PFSK-1 (cell line): ENCODE measurements around the gene UGCG.

Source experiments
- FOXP2 ChIP-seq: optimal IDR thresholded peaks from 2 replicates; pipeline ENCODE3; 2011; ENCODE audit warnings: borderline replicate concordance, control low read depth, inconsistent platforms; ENCODE audit not compliant: insufficient read depth; ENCODE audit errors: extremely low read length, extremely low read depth
- POLR2AphosphoS5 ChIP-seq: IDR thresholded peaks from 2 replicates; pipeline ENCODE4 v1.6.1; 2012; ENCODE audit warnings: low read depth, mild to moderate bottlenecking, control low read depth, low read length, moderate library complexity
- SIN3A ChIP-seq: IDR thresholded peaks from 2 replicates; pipeline ENCODE4 v1.6.1; 2012; ENCODE audit warnings: mild to moderate bottlenecking, low read length, moderate library complexity, borderline replicate concordance; ENCODE audit not compliant: insufficient read depth
- TF ChIP-seq, protein P1 (sequence below), 2 experiments: IDR thresholded peaks; 2 replicates each; pipeline versions ENCODE4 v1.6.1 to v1.8.0; 2011 to 2012; ENCODE audit warnings: low read depth in 2 of 2, low read length in 2 of 2, control low read depth in 1 of 2, inconsistent platforms in 1 of 2, mild to moderate bottlenecking in 1 of 2, moderate library complexity in 1 of 2; ENCODE audit not compliant: insufficient read depth in 1 of 2

DNA sequence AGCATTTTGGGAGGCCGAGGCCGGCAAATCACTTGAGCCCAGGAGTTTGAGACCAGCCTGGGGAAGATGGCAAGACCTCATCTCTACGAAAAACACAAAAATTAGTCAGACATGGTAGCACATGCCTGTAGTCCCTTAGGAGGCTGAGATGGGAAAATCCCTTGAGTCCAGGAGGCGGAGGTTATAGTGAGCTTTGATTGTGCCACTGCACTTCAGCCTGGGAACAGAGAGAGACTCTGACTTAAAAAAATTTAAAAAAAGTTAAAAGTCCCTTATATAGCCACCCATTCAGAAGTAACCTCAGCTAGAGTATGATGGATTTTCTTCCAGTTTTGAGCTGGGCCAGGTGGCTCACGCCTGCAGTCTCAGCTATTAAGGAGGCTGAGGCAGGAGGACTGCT lies 72.4 kb downstream of the UGCG start:
- TF ChIP-seq POLR2AphosphoS5 (no peak), FOXP2 (no peak), SIN3A (no peak)
- TF ChIP-seq, protein P1, sequence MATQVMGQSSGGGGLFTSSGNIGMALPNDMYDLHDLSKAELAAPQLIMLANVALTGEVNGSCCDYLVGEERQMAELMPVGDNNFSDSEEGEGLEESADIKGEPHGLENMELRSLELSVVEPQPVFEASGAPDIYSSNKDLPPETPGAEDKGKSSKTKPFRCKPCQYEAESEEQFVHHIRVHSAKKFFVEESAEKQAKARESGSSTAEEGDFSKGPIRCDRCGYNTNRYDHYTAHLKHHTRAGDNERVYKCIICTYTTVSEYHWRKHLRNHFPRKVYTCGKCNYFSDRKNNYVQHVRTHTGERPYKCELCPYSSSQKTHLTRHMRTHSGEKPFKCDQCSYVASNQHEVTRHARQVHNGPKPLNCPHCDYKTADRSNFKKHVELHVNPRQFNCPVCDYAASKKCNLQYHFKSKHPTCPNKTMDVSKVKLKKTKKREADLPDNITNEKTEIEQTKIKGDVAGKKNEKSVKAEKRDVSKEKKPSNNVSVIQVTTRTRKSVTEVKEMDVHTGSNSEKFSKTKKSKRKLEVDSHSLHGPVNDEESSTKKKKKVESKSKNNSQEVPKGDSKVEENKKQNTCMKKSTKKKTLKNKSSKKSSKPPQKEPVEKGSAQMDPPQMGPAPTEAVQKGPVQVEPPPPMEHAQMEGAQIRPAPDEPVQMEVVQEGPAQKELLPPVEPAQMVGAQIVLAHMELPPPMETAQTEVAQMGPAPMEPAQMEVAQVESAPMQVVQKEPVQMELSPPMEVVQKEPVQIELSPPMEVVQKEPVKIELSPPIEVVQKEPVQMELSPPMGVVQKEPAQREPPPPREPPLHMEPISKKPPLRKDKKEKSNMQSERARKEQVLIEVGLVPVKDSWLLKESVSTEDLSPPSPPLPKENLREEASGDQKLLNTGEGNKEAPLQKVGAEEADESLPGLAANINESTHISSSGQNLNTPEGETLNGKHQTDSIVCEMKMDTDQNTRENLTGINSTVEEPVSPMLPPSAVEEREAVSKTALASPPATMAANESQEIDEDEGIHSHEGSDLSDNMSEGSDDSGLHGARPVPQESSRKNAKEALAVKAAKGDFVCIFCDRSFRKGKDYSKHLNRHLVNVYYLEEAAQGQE (IDR thresholded peaks at IDR 0.05; ENCODE audit: insufficient read depth in 1 of 2, low read depth in 2 of 2, low read length in 2 of 2), result no peak
